GM23338 (cell line): ENCODE measurements around the gene ATP8B4. TPM values are rescaled to one million over a fixed set of nuclear protein-coding genes. Genes with fewer than 3 reads are reported as not detected.

ENCODE experiments used
- ATAC-seq: fragments of 200-7000 bp; cut with Tn5 transposase; 3 replicates; pipeline ENCODE4 v1.9.1; 2020
- DNase-seq: peaks from one replicate; pipeline ENCODE4 v3.0.0-alpha.2; 2015; ENCODE audit warnings: low spot score
- H2AFZ ChIP-seq: fragments of 200-600 bp; sonication (generic); 2 replicates; pipeline ENCODE4 v1.8.0; 2016; ENCODE audit warnings: antibody characterized with exemption, mild to moderate bottlenecking, moderate library complexity
- H3F3A ChIP-seq: fragments of 200-600 bp; sonication (generic); replicated peaks from 2 replicates; pipeline ENCODE4 v1.8.0; 2017; ENCODE audit warnings: antibody characterized with exemption, mixed run types, low read depth
- H3K27ac ChIP-seq: fragments of 200-600 bp; sonication (generic); 2 replicates; pipeline ENCODE4 v1.6.1; 2016; ENCODE audit warnings: low read depth
- H3K27me3 ChIP-seq: fragments of 200-600 bp; sonication (generic); 2 replicates; pipeline ENCODE4 v1.8.0; 2016; ENCODE audit warnings: mild to moderate bottlenecking, mixed run types, moderate library complexity; ENCODE audit not compliant: insufficient read depth
- H3K36me3 ChIP-seq: fragments of 200-600 bp; sonication (generic); 2 replicates; pipeline ENCODE4 v1.8.0; 2016; ENCODE audit warnings: mild to moderate bottlenecking; ENCODE audit not compliant: insufficient read depth
- H3K4me1 ChIP-seq: fragments of 200-600 bp; sonication (generic); 2 replicates; pipeline ENCODE4 v1.8.0; 2016; ENCODE audit warnings: mild to moderate bottlenecking, moderate library complexity; ENCODE audit not compliant: insufficient read depth
- H3K4me2 ChIP-seq: fragments of 200-600 bp; sonication (generic); 2 replicates; pipeline ENCODE4 v1.7.1; 2017; ENCODE audit warnings: mixed run types
- H3K4me3 ChIP-seq: fragments of 200-600 bp; sonication (generic); 2 replicates; pipeline ENCODE4 v1.6.1; 2016; ENCODE audit warnings: mixed run types
- H3K79me2 ChIP-seq: fragments of 200-600 bp; sonication (generic); replicated peaks from 2 replicates; pipeline ENCODE4 v1.8.0; 2017; ENCODE audit warnings: mild to moderate bottlenecking; ENCODE audit not compliant: insufficient read depth
- H3K9me2 ChIP-seq: fragments of 200-600 bp; sonication (generic); 2 replicates; pipeline ENCODE4 v1.8.0; 2017; ENCODE audit not compliant: insufficient read depth
- H4K20me1 ChIP-seq: fragments of 200-600 bp; sonication (generic); replicated peaks from 2 replicates; pipeline ENCODE4 v1.8.0; 2017; ENCODE audit warnings: mild to moderate bottlenecking; ENCODE audit not compliant: insufficient read depth
- H3K27ac Mint-ChIP-seq: 2 replicates; pipeline ENCODE4 v1.8.0; 2020; ENCODE audit warnings: inconsistent platforms, mild to moderate bottlenecking, moderate library complexity, mixed read lengths
- H3K27me3 Mint-ChIP-seq: 3 replicates; pipeline ENCODE4 v1.8.0; 2022; ENCODE audit warnings: low read depth, mild to moderate bottlenecking, moderate library complexity, mixed read lengths, inconsistent platforms; ENCODE audit not compliant: insufficient read depth, poor library complexity
- H3K36me3 Mint-ChIP-seq: 3 replicates; pipeline ENCODE4 v1.8.0; 2021; ENCODE audit warnings: low read depth, mild to moderate bottlenecking, inconsistent platforms, moderate library complexity, mixed read lengths
- H3K4me1 Mint-ChIP-seq: 3 replicates; pipeline ENCODE4 v1.8.0; 2020; ENCODE audit warnings: mild to moderate bottlenecking, inconsistent platforms, mixed read lengths
- H3K4me3 Mint-ChIP-seq: 3 replicates; pipeline ENCODE4 v1.8.0; 2021; ENCODE audit warnings: moderate library complexity, mild to moderate bottlenecking, inconsistent platforms, mixed read lengths
- H3K9me3 Mint-ChIP-seq: 3 replicates; pipeline ENCODE4 v1.8.0; 2020; ENCODE audit warnings: moderate library complexity, mild to moderate bottlenecking, inconsistent platforms, mixed read lengths
- CREB1 ChIP-seq: fragments of 250-450 bp; sonication (Bioruptor Pico); IDR thresholded peaks from 2 replicates; pipeline ENCODE4 v1.5.0; 2020; ENCODE audit warnings: low read depth, mild to moderate bottlenecking, moderate library complexity
- EZH2 ChIP-seq: fragments of 200-600 bp; sonication (generic); IDR thresholded peaks from one replicate; pipeline ENCODE4 v1.8.0; 2017; ENCODE audit warnings: antibody characterized with exemption, mild to moderate bottlenecking, low read depth; ENCODE audit not compliant: unreplicated experiment
- EZH2phosphoT487 ChIP-seq: fragments of 200-600 bp; sonication (generic); IDR thresholded peaks from one replicate; pipeline ENCODE4 v1.8.1; 2018; ENCODE audit warnings: antibody characterized with exemption; ENCODE audit not compliant: unreplicated experiment
- JUNB ChIP-seq: IDR thresholded peaks from one replicate; pipeline ENCODE4 v1.6.1; 2016; ENCODE audit warnings: antibody characterized with exemption; ENCODE audit not compliant: unreplicated experiment
- NANOG ChIP-seq: IDR thresholded peaks from 2 replicates; pipeline ENCODE4 v1.6.1; 2016; ENCODE audit warnings: antibody characterized with exemption, borderline replicate concordance
- POLR2AphosphoS5 ChIP-seq: IDR thresholded peaks from 2 replicates; pipeline ENCODE4 v1.6.1; 2016; ENCODE audit warnings: antibody characterized with exemption, low read depth
- STAT1 ChIP-seq: IDR thresholded peaks from one replicate; pipeline ENCODE4 v1.6.1; 2016; ENCODE audit warnings: antibody characterized with exemption; ENCODE audit not compliant: unreplicated experiment
- ZNF114 ChIP-seq: fragments of 250-450 bp; sonication (Bioruptor Pico); IDR thresholded peaks from 2 replicates; pipeline ENCODE4 v1.5.0; 2020; ENCODE audit warnings: mild to moderate bottlenecking, moderate library complexity
- ZNF331 ChIP-seq: fragments of 250-450 bp; sonication (Bioruptor Pico); IDR thresholded peaks from 2 replicates; pipeline ENCODE4 v1.5.0; 2020; ENCODE audit warnings: low read depth, mild to moderate bottlenecking, moderate library complexity
- polyA plus RNA-seq: library from polyadenylated mRNA; unstranded; fragments of >200 nt; fragmentation: Nextera tagmentation; extraction: Ambion mirVana; gene quantifications from 2 replicates; pipeline ENCODE4 v1.2.1, GENCODE V29; 2016
- total RNA-seq: library from RNA; depleted of rRNA; stranded (reverse); fragments of >200 nt; shearing (Covaris generic); gene quantifications from 2 replicates; pipeline ENCODE4 v1.2.3, GENCODE V29; 2014
- TF ChIP-seq, protein P1 (sequence below): fragments of 250-450 bp; sonication (Bioruptor Pico); IDR thresholded peaks from 2 replicates; pipeline ENCODE4 v1.5.0; 2020; ENCODE audit warnings: mild to moderate bottlenecking, moderate library complexity
- TF ChIP-seq, protein P2 (sequence below), 2 experiments: fragments of 200-600 bp in 1 of 2; sonication (generic) in 1 of 2; conservative IDR thresholded peaks; 2 replicates each; pipeline versions ENCODE4 v1.5.1 to v1.6.1; 2016 to 2017; ENCODE audit warnings: antibody characterized with exemption in 2 of 2, low read depth in 2 of 2, mild to moderate bottlenecking in 2 of 2, moderate library complexity in 1 of 2
- TF ChIP-seq, protein P3 (sequence below): IDR thresholded peaks from 2 replicates; pipeline ENCODE4 v1.6.1; 2016; ENCODE audit warnings: antibody characterized with exemption
- TF ChIP-seq, protein P4 (sequence below): IDR thresholded peaks from one replicate; pipeline ENCODE4 v1.6.1; 2018; ENCODE audit warnings: antibody characterized with exemption; ENCODE audit not compliant: unreplicated experiment

Gene ATP8B4
- total and polyA plus RNA-seq, 2 experiments from 2014 or later = 0.24 TPM; not detected in 1

DNA sequence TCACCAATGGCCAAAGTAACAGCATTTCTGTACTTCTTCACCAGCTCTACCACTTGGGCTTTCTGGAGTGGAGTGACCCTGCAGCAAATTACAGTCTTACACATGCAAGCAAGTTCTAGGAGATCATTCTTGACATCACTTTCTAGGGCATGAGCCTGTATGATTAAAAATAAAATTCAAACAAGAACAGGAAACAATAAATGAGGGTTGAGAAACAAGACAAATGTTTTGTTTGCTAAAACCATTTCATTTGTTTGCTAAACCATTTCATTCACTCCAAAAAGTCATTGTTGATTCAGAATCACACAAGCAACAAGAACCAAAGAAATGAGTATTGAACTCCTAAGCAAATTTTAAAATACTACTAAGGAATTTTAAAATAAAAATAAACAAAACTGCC is 220.9 kb downstream of the ATP8B4 start:
- Mint-ChIP-seq H3K9me3 (no peaks in the 10 kb centered on the region), H3K4me1 (peaks cover 30% of the 10 kb centered on the region), H3K4me3 (no peak overlapping the region), H3K27me3 (no peaks in the 10 kb centered on the region), H3K36me3 (no peaks in the 10 kb centered on the region), H3K27ac (no peak overlapping the region)
- no peaks in the 10 kb centered on the region for H3F3A ChIP-seq
- no peak for TF ChIP-seq NANOG
- TF ChIP-seq POLR2AphosphoS5 = no peak
- TF ChIP-seq, protein P1, sequence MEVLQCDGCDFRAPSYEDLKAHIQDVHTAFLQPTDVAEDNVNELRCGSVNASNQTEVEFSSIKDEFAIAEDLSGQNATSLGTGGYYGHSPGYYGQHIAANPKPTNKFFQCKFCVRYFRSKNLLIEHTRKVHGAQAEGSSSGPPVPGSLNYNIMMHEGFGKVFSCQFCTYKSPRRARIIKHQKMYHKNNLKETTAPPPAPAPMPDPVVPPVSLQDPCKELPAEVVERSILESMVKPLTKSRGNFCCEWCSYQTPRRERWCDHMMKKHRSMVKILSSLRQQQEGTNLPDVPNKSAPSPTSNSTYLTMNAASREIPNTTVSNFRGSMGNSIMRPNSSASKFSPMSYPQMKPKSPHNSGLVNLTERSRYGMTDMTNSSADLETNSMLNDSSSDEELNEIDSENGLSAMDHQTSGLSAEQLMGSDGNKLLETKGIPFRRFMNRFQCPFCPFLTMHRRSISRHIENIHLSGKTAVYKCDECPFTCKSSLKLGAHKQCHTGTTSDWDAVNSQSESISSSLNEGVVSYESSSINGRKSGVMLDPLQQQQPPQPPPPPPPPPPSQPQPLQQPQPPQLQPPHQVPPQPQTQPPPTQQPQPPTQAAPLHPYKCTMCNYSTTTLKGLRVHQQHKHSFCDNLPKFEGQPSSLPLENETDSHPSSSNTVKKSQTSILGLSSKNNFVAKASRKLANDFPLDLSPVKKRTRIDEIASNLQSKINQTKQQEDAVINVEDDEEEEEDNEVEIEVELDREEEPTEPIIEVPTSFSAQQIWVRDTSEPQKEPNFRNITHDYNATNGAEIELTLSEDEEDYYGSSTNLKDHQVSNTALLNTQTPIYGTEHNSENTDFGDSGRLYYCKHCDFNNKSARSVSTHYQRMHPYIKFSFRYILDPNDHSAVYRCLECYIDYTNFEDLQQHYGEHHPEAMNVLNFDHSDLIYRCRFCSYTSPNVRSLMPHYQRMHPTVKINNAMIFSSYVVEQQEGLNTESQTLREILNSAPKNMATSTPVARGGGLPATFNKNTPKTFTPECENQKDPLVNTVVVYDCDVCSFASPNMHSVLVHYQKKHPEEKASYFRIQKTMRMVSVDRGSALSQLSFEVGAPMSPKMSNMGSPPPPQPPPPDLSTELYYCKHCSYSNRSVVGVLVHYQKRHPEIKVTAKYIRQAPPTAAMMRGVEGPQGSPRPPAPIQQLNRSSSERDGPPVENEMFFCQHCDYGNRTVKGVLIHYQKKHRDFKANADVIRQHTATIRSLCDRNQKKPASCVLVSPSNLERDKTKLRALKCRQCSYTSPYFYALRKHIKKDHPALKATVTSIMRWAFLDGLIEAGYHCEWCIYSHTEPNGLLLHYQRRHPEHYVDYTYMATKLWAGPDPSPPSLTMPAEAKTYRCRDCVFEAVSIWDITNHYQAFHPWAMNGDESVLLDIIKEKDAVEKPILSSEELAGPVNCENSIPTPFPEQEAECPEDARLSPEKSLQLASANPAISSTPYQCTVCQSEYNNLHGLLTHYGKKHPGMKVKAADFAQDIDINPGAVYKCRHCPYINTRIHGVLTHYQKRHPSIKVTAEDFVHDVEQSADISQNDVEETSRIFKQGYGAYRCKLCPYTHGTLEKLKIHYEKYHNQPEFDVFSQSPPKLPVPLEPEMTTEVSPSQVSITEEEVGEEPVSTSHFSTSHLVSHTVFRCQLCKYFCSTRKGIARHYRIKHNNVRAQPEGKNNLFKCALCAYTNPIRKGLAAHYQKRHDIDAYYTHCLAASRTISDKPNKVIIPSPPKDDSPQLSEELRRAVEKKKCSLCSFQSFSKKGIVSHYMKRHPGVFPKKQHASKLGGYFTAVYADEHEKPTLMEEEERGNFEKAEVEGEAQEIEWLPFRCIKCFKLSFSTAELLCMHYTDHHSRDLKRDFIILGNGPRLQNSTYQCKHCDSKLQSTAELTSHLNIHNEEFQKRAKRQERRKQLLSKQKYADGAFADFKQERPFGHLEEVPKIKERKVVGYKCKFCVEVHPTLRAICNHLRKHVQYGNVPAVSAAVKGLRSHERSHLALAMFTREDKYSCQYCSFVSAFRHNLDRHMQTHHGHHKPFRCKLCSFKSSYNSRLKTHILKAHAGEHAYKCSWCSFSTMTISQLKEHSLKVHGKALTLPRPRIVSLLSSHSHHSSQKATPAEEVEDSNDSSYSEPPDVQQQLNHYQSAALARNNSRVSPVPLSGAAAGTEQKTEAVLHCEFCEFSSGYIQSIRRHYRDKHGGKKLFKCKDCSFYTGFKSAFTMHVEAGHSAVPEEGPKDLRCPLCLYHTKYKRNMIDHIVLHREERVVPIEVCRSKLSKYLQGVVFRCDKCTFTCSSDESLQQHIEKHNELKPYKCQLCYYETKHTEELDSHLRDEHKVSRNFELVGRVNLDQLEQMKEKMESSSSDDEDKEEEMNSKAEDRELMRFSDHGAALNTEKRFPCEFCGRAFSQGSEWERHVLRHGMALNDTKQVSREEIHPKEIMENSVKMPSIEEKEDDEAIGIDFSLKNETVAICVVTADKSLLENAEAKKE (CRISPR knock-in tag) = no peak
- no peak for TF ChIP-seq EZH2phosphoT487
- TF ChIP-seq, protein P2, sequence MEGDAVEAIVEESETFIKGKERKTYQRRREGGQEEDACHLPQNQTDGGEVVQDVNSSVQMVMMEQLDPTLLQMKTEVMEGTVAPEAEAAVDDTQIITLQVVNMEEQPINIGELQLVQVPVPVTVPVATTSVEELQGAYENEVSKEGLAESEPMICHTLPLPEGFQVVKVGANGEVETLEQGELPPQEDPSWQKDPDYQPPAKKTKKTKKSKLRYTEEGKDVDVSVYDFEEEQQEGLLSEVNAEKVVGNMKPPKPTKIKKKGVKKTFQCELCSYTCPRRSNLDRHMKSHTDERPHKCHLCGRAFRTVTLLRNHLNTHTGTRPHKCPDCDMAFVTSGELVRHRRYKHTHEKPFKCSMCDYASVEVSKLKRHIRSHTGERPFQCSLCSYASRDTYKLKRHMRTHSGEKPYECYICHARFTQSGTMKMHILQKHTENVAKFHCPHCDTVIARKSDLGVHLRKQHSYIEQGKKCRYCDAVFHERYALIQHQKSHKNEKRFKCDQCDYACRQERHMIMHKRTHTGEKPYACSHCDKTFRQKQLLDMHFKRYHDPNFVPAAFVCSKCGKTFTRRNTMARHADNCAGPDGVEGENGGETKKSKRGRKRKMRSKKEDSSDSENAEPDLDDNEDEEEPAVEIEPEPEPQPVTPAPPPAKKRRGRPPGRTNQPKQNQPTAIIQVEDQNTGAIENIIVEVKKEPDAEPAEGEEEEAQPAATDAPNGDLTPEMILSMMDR (conservative IDR thresholded peaks at IDR 0.05; ENCODE audit: low read depth in 2 of 2) = no peak
- TF ChIP-seq, protein P3, sequence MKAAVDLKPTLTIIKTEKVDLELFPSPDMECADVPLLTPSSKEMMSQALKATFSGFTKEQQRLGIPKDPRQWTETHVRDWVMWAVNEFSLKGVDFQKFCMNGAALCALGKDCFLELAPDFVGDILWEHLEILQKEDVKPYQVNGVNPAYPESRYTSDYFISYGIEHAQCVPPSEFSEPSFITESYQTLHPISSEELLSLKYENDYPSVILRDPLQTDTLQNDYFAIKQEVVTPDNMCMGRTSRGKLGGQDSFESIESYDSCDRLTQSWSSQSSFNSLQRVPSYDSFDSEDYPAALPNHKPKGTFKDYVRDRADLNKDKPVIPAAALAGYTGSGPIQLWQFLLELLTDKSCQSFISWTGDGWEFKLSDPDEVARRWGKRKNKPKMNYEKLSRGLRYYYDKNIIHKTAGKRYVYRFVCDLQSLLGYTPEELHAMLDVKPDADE = no peak
- no peak for TF ChIP-seq JUNB
- TF ChIP-seq STAT1 = no peak
- no peak for TF ChIP-seq ZNF114 (CRISPR knock-in tag)
- TF ChIP-seq EZH2 = no peak
- TF ChIP-seq, protein P4, sequence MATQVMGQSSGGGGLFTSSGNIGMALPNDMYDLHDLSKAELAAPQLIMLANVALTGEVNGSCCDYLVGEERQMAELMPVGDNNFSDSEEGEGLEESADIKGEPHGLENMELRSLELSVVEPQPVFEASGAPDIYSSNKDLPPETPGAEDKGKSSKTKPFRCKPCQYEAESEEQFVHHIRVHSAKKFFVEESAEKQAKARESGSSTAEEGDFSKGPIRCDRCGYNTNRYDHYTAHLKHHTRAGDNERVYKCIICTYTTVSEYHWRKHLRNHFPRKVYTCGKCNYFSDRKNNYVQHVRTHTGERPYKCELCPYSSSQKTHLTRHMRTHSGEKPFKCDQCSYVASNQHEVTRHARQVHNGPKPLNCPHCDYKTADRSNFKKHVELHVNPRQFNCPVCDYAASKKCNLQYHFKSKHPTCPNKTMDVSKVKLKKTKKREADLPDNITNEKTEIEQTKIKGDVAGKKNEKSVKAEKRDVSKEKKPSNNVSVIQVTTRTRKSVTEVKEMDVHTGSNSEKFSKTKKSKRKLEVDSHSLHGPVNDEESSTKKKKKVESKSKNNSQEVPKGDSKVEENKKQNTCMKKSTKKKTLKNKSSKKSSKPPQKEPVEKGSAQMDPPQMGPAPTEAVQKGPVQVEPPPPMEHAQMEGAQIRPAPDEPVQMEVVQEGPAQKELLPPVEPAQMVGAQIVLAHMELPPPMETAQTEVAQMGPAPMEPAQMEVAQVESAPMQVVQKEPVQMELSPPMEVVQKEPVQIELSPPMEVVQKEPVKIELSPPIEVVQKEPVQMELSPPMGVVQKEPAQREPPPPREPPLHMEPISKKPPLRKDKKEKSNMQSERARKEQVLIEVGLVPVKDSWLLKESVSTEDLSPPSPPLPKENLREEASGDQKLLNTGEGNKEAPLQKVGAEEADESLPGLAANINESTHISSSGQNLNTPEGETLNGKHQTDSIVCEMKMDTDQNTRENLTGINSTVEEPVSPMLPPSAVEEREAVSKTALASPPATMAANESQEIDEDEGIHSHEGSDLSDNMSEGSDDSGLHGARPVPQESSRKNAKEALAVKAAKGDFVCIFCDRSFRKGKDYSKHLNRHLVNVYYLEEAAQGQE = no peak
- no peak for TF ChIP-seq ZNF331 (CRISPR knock-in tag)
- TF ChIP-seq CREB1 = no peak
- H3K9me2 ChIP-seq = no peaks in the 10 kb centered on the region
- H3K27ac ChIP-seq = no peak overlapping the region
- H3K4me3 ChIP-seq = no peak overlapping the region
- no peaks in the 10 kb centered on the region for H3K79me2 ChIP-seq
- H3K4me1 ChIP-seq = peaks cover 27% of the 10 kb centered on the region
- H3K4me2 ChIP-seq = no peak overlapping the region
- no peak for DNase-seq
- H4K20me1 ChIP-seq = no peaks in the 10 kb centered on the region
- no peaks in the 10 kb centered on the region for H3K27me3 ChIP-seq
- no peak overlapping the region for H2AFZ ChIP-seq
- no peak for ATAC-seq
- H3K36me3 ChIP-seq = no peaks in the 10 kb centered on the region
